Lower lobe of right lung (tissue), 2 donors: ENCODE results near the gene MT1HL1. TPM values are rescaled to one million over a fixed set of nuclear protein-coding genes. Genes with fewer than 3 reads are reported as not detected.

Source experiments
- ATAC-seq, 2 donors: fragments of 200-7000 bp; cut with Tn5 transposase; one replicate each; pipeline ENCODE4 v1.9.1; 2020 to 2022; ENCODE audit warnings: mild to moderate bottlenecking in 2 of 2, moderate library complexity in 2 of 2
- DNase-seq: peaks from one replicate; pipeline ENCODE4 v3.0.0-alpha.2; 2020
- H3K27ac ChIP-seq: fragments of 200-600 bp; one replicate; pipeline ENCODE4 v1.8.0; 2022
- H3K27me3 ChIP-seq: fragments of 200-600 bp; one replicate; pipeline ENCODE4 v1.8.0; 2022; ENCODE audit warnings: low read depth
- H3K36me3 ChIP-seq: fragments of 200-600 bp; one replicate; pipeline ENCODE4 v1.8.0; 2022; ENCODE audit warnings: mild to moderate bottlenecking
- H3K4me1 ChIP-seq: fragments of 200-600 bp; one replicate; pipeline ENCODE4 v1.8.0; 2022
- H3K4me3 ChIP-seq: fragments of 200-600 bp; one replicate; pipeline ENCODE4 v1.8.0; 2022; ENCODE audit warnings: mild to moderate bottlenecking
- H3K9me3 ChIP-seq: fragments of 200-600 bp; one replicate; pipeline ENCODE4 v1.8.0; 2022
- intact Hi-C: fragments of 100-400 bp; cut with DNase I; formaldehyde crosslinking; loops from one replicate; pipeline ENCODE4 v1.11.0; 2022
- total RNA-seq: library from RNA; stranded (reverse); fragmentation: NEBNext Ultra II Directional; extraction: Animal tissue kit (Norgen Biotek cat#: 25700); gene quantifications from one replicate; pipeline ENCODE4 v1.2.1, GENCODE V29; 2021
- TF ChIP-seq, protein P1 (sequence below): fragments of 200-600 bp; IDR thresholded peaks from one replicate; pipeline ENCODE4 v1.8.0; 2022; ENCODE audit warnings: antibody characterized with exemption, mild to moderate bottlenecking
- donor health status: DM: no; HTN: yes; CAD: no; lungs with severe emphysema.

The MT1HL1 gene
- total RNA-seq, 1 donor from 2014 or later = not detected

DNA sequence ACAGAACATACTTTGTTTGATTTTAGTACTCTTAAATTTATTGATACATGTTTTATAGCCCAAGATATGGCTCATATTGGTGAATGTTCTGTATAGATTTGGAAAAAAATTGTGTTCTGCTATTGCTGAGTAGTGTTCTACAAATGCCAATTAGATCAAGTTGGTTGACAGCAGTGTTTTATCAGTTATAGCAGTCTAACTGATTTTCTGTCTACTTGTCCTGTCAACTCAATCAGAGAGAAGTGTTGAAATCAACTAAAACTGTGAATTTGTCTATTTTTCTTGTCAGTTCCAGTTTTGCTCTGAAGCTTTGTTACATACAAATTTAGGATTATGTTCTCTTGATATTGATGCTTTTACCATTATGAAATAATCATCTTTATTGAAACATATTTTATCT is 14.7 kb upstream of the MT1HL1 start:
- TF ChIP-seq, protein P1, sequence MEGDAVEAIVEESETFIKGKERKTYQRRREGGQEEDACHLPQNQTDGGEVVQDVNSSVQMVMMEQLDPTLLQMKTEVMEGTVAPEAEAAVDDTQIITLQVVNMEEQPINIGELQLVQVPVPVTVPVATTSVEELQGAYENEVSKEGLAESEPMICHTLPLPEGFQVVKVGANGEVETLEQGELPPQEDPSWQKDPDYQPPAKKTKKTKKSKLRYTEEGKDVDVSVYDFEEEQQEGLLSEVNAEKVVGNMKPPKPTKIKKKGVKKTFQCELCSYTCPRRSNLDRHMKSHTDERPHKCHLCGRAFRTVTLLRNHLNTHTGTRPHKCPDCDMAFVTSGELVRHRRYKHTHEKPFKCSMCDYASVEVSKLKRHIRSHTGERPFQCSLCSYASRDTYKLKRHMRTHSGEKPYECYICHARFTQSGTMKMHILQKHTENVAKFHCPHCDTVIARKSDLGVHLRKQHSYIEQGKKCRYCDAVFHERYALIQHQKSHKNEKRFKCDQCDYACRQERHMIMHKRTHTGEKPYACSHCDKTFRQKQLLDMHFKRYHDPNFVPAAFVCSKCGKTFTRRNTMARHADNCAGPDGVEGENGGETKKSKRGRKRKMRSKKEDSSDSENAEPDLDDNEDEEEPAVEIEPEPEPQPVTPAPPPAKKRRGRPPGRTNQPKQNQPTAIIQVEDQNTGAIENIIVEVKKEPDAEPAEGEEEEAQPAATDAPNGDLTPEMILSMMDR = no peak
- Histone ChIP-seq H3K9me3 (no peaks in the 10 kb centered on the region), H3K4me1 (no peaks in the 10 kb centered on the region), H3K4me3 (no peak overlapping the region), H3K27me3 (no peaks in the 10 kb centered on the region), H3K36me3 (no peaks in the 10 kb centered on the region), H3K27ac (no peak overlapping the region)
- intact Hi-C loops = no loop called here
- ATAC-seq = no peak
- no peak for DNase-seq

GRCh38 chr1:237016626-237017025 is 12.4 kb upstream of the MT1HL1 start:
- Histone ChIP-seq H3K4me3 (no peak overlapping the region), H3K27me3 (no peaks in the 10 kb centered on the region), H3K36me3 (no peaks in the 10 kb centered on the region), H3K27ac (no peak overlapping the region), H3K4me1 (no peaks in the 10 kb centered on the region), H3K9me3 (no peaks in the 10 kb centered on the region)
- DNase-seq (no peak), ATAC-seq (no peak)
- intact Hi-C loops = no loop called here
- TF ChIP-seq, protein P1 = no peak

- H3K36me3 ChIP-seq = no peaks in the 10 kb centered on the region
- no peak for ATAC-seq
- TF ChIP-seq, protein P1 = no peak
- no peak for DNase-seq
- no peaks in the 10 kb centered on the region for H3K9me3 ChIP-seq
- H3K4me3 ChIP-seq = no peak overlapping the region
- intact Hi-C loops = no loop called here
- peak overlapping the region; percentile 63 for H3K27ac ChIP-seq
- no peaks in the 10 kb centered on the region for H3K4me1 ChIP-seq
- H3K27me3 ChIP-seq = no peaks in the 10 kb centered on the region
Measured at GRCh38 chr1:237013608-237014007, 9.4 kb upstream of the MT1HL1 start.

GRCh38 chr1:237012788-237013383 is 8.6 kb upstream of the MT1HL1 start:
- H3K4me3 ChIP-seq = peak overlapping the region; percentile 22
- H3K9me3 ChIP-seq = no peaks in the 10 kb centered on the region
- ATAC-seq (peak; percentile 92 to 93), DNase-seq (peak; percentile 84)
- H3K36me3 ChIP-seq = no peaks in the 10 kb centered on the region
- TF ChIP-seq, protein P1 = no peak
- intact Hi-C loops = no loop called here
- no peaks in the 10 kb centered on the region for H3K4me1 ChIP-seq
- no peaks in the 10 kb centered on the region for H3K27me3 ChIP-seq
- H3K27ac ChIP-seq = peak overlapping the region; percentile 63

DNA sequence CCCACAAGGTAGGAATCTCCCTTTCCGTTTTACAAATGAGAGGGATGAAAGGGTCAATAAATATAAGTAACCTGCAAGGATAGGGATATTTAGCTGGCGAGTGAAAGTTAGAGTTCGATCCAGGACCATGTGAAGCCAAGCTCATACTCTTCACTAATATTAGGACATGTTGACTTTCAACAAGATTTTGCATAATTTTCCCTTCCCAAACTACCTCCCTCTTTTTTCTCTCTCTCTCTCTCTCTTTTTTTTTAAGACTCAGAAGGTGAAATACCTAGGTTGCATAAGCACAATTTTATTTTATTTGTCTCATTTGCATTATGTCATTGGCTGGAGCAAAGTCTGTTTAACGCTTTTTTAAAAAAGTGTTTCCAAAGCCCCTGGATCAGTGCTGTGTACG is 8.1 kb upstream of the MT1HL1 start:
- H3K9me3 ChIP-seq = no peaks in the 10 kb centered on the region
- ATAC-seq (no peak), DNase-seq (no peak)
- H3K4me3 ChIP-seq = no peak overlapping the region
- H3K27me3 ChIP-seq = no peaks in the 10 kb centered on the region
- H3K36me3 ChIP-seq = no peaks in the 10 kb centered on the region
- TF ChIP-seq, protein P1 = no peak
- intact Hi-C loops = no loop called here
- H3K27ac ChIP-seq = peak overlapping the region; percentile 63
- H3K4me1 ChIP-seq = no peaks in the 10 kb centered on the region
